COLO829 (cell line): ENCODE results near the gene OSGIN1.

Experiments used
- DNase-seq: peaks from one replicate; pipeline ENCODE4 v3.0.0; 2012; ENCODE audit warnings: low spot score

OSGIN1 gene

GRCh38 chr16:83925957-83926725, 26.9 kb upstream of the OSGIN1 start:
- no peak for DNase-seq

- peak; percentile 48 for DNase-seq
Measured at GRCh38 chr16:83926726-83927397, 26.2 kb upstream of the OSGIN1 start.

DNA sequence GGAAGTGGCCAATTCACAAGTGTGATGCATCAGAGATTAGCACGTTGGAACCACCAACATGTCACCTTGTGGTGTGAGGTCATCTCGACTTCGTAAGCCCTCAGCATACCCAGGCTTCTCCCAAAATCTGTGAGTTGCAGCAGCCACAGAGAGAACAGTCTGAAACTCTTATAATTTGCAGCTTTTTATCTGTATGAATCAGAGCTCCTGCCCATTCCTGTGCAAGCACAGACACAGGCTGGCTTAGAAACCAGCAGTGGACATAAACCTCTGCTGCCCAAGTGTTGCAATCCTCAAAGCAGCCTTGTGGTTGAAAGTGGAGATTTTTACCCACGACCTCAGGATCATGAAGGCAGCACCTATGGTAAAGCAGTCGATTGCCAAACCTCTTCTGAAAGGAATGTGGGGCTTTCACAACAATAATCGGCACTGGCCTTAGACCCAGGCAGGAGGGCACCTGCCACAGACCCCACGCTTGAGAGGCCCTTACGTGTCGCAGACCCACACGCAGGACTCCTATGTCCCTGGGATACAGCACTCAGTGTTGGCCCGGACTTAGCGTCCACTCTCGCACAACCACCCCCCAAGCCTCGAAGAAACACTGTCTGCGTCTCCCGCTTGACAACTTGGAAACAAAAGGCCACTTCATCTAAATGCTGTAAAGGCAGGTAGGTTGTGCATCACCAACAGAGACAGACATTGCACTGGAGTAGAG, 24.5 kb upstream of the OSGIN1 start:
- no peak for DNase-seq

- DNase-seq, result no peak
Measured at GRCh38 chr16:83929811-83930555, 23.1 kb upstream of the OSGIN1 start.

DNA sequence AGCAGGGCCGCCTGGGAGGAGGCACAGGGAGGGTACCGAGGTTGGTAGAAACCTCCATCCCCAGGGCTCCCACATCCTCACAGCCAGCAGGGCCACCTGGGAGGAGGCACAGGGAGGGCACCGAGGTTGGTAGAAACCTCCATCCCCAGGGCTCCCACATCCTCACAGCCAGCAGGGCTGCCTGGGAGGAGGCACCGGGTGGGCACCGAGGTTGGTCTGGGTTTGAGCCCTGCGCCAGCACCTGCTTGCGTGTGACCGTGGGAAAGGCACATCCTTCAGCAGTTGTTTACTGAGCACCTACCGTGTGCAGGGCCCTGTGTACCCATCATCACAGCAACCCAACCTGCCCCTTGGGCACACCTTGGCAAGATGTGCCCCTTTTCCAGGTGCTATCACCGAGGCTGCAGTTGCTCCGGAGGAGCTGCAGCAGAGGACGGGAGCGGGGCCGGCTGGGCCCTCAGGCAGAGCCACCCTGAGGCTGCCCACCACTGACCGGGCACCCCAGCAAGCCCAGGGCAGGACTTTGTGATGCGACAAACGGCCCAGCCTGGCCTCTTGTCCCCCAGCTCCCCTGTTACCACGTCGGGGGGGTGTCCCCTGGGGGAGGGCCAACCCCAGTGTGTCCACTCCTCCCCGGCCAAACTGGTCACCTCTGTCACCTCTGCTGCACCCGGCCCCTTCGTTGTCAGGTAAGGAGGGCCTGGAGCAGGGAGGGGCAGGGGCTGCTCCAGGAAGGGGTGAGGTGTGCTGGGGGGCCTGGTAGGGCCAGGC, 22.1 kb upstream of the OSGIN1 start:
- no peak for DNase-seq

DNA sequence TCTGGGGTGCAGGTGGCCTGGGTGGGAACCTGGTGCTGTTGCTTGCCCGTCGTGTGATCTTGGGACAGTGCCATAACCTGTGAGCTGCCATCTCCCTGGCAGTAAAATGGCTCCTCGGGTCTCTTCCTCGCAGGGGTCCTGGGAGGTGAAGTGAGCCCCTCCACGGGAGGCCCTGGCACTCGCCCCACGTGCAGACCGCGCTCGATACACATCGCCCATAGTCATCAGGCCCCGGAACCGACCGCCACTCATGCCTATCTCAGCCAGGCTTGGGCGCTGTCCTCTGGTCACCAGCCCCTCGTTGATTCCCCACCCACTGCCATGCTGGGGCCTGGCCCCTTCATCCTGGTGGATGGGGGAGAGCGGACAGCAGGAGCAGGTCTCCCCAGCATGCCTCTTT, 21.5 kb upstream of the OSGIN1 start:
- DNase-seq, result no peak

GRCh38 chr16:83932304-83932703, 20.7 kb upstream of the OSGIN1 start:
- no peak for DNase-seq

GRCh38 chr16:83932955-83933673, 19.9 kb upstream of the OSGIN1 start:
- DNase-seq, result no peak

DNA sequence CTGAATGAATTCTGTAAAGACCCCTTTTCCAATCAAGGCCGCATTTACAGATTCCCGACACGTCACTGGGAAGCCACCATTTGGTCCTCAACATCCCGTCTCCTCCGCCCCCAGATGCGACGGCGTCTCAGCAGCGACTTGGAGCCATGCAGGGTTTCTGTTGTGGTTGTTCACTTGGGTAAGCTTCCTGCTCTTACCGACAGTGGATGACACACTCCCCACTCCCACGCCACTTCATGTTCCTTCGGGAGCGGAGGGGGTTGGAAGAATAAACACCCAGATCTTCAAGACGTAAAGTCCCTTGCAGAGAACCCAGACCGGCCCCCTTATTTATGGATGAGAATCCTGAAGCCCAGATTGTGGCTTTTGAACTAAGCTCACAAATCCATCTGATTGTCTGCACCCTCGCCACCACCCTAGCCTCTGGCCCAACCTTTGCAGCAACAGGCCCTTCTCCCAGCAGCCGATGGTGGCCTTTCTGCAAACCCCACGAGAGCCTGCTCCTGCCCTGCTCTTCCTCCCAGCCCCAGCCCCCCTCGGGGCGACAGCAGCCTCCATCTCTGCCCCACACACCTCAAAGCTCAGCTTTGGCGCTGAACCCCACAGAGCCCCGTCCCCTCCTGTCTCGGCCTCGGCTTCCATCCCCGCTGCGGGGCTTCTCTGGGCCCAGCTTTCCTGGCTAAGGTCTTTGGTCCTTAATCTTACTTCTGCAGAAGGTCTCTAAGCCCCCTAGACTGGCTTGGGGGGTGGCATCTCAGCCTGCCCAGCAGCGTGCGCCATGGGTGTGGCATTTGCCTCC, 19.0 kb upstream of the OSGIN1 start:
- DNase-seq, result no peak

- DNase-seq, result no peak
Measured at GRCh38 chr16:83934684-83934977, 18.4 kb upstream of the OSGIN1 start.

GRCh38 chr16:83935005-83935857, 17.8 kb upstream of the OSGIN1 start:
- no peak for DNase-seq

GRCh38 chr16:83935858-83936255, 17.2 kb upstream of the OSGIN1 start:
- no peak for DNase-seq

DNA sequence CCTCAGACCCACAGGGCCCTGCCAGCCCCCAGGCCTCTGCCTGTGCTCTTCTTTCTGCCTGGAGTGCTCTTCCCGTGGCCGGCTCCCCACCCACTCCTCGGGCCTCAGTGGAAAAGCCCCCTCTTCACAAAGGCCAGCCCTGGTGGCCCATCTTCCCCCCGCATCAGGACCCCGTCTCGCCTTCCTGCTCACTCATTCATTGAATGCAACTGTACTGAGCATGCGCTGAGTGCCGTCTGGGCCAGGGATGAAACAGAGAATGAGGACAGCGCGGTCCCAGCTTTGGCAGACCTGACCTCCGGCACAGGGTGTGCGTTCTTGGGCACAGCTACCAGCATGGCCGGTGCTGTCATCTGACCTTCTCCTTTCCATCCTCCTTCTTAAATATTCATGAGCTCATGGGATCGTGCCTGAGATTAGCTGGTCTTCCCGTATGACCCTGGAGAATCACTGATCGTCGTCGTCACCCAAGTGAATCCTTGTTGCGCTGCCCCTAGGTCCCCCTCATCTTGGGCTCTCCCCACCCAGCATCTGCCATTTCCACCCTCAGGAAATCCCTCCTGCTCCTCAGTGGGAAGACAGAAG, 16.4 kb upstream of the OSGIN1 start:
- no peak for DNase-seq

DNA sequence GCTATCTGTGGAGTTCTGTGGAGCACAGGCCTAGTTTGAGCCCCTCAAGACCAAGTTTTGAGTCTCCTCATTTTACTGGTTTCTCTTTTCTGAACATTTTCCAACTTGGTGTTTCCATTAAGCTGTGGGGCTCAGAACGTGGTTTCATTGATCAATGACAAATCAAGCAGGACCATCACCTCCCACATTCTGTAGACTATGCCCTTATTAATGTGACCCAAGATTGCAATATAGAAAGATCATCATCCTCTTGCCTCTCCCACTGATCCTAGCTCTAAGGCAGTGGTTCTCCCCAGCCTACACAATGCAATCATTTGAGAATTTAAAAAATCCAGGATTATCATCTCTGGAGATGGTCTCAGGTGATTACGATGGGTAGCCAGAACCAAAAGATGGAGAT, 15.8 kb upstream of the OSGIN1 start:
- no peak for DNase-seq

DNA sequence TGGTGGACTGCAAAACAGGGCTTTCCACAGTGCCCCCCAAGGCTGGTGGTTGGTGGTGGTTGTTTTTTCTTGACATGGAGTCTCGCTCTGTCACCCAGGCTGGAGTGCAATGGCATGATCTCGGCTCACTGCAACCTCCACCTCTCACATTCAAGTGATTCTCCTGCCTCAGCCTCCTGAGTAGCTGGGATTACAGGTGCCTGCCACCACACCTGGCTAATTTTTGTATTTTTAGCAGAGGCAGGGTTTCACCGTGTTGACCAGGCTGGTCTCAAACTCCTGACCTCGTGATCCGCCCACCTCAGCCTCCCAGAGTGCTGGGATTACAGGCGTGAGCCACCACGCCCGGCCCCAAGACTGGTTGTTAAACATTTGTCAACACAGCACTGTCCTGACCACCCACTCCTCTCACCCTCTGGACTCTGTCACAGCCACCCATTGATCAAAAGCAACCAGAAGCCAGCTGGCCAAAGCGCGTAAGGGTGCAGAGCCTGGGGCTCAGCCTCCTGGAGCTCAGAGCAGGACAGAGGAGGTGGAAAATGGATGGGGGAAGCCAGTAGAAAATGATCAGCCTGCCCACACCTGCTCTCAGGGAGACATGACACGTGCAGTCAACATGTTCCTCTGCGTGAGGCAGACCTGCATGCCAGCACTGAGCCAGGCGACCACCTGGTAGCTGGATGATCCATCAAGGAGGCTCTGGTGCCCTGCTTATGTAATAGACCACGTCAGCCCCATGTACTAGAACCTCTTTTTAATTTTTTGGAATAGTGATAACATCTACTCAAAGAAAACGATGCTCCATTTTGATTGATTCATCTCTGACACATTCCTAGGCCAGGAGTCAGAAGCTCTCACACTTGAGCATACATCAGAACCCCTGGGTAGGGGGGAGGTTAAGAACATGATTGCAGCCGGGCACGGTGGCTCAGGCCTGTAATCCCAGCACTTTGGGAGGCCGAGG, 14.8 kb upstream of the OSGIN1 start:
- DNase-seq, result no peak

DNA sequence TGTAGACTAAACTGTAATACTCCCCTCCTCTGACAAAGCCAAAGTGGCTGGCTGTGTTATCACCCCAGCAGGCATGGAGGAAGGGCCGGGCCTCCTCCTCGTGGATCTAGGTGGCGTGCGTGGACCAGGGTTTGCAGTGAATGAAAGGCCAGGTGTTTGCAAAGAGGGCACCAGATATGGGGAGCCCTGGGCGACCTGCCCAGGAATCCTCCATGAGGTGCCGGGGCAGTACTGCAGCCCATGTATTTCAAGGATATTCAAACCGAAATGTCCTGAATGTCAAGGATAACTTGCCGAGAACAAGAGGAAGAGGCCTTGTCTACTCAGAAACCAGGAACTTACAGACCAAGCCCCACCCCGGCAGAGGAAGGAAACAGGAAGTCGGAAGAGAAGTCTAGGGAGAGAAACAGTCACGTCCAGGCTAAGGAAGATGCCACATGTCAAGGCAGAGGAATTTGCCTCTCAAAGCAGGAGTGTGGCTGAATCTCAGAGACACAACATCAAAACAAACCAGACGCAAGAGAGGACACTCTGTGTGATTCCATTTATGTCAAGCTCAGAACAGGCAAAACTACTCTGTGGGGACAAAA, 13.7 kb upstream of the OSGIN1 start:
- DNase-seq, result no peak

DNA sequence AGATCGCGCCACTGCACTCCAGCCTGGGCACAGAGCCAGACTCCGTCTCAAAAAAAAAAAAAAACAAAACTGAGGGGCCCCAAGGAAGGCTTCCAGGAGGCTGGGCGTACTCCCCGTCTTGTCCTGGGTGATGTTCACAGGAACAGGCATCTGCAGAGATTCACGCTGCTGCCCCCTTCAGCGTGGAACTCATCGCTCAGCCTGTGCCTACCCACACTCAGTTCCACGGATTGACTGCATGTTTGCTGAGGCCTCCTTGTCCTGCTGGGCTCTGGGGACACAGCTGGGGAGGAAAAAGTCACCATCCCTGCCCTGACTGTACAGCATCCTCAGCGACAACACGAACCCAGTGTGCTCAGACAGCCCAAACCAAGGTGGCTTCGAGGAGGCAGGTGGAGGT, 12.9 kb upstream of the OSGIN1 start:
- DNase-seq, result no peak
